GM12878 (cell line): ENCODE measurements around the gene GRK5.

Experiments used
- CEBPB ChIP-seq, 2 experiments: fragments of 150-350 bp in 1 of 2; IDR thresholded peaks; 2 replicates each; pipeline ENCODE4 v1.6.1; 2012 to 2014; ENCODE audit warnings: low read depth in 2 of 2, low read length in 2 of 2, borderline replicate concordance in 1 of 2, inconsistent platforms in 1 of 2
- CHD2 ChIP-seq: IDR thresholded peaks from 2 replicates; pipeline ENCODE4 v1.6.1; 2011; ENCODE audit warnings: low read depth, low read length, improper control_type of control experiment, borderline replicate concordance
- JUNB ChIP-seq: IDR thresholded peaks from 2 replicates; pipeline ENCODE4 v1.6.1; 2016; ENCODE audit warnings: antibody characterized with exemption, mild to moderate bottlenecking
- POLR2AphosphoS5 ChIP-seq: IDR thresholded peaks from 2 replicates; pipeline ENCODE4 v1.6.1; 2011; ENCODE audit warnings: mild to moderate bottlenecking, low read length, inconsistent platforms
- RCOR1 ChIP-seq: conservative IDR thresholded peaks from 2 replicates; pipeline ENCODE4 v1.6.1; 2012; ENCODE audit warnings: low read depth, low read length, improper control_type of control experiment
- TF ChIP-seq, protein P1 (sequence below): IDR thresholded peaks from 2 replicates; pipeline ENCODE4 v1.6.1; 2012; ENCODE audit warnings: low read depth, low read length, improper control_type of control experiment
- TF ChIP-seq, protein P2 (sequence below), 3 experiments: IDR thresholded peaks in 2 of 3; conservative IDR thresholded peaks in 1 of 3; 2 replicates each; pipeline ENCODE4 v1.5.1; 2011; ENCODE audit warnings: low read depth in 3 of 3, low read length in 3 of 3, mild to moderate bottlenecking in 3 of 3, control low read depth in 2 of 3, moderate library complexity in 2 of 3, inconsistent platforms in 1 of 3, mixed read lengths in 1 of 3; ENCODE audit not compliant: control insufficient read depth in 2 of 3, insufficient read depth in 1 of 3; ENCODE audit errors: extremely low read depth in 1 of 3

DNA sequence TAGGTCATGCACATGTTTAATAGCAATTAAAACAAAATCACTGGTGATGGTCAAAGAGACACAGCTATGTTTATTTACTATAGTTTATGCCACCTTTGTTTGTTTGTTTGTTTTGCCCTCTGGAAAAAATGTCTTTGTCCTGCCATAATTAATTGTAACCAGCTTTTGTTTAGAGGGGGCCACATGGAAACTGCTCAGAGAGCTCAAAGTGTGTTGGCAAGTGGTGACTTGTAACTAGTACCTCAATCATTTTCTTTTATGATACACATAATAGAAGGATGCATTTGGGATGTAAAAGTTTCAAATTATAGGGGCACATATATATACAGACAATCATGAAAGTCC is 40.2 kb downstream of the GRK5 start:
- TF ChIP-seq, protein P1, sequence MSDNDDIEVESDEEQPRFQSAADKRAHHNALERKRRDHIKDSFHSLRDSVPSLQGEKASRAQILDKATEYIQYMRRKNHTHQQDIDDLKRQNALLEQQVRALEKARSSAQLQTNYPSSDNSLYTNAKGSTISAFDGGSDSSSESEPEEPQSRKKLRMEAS: no peak
- TF ChIP-seq CEBPB (IDR thresholded peaks at IDR 0.05; ENCODE audit: borderline replicate concordance in 1 of 2, low read depth in 2 of 2, low read length in 2 of 2) (no peak), CHD2 (no peak), JUNB (no peak), POLR2AphosphoS5 (no peak), RCOR1 (no peak)
- TF ChIP-seq, protein P2, sequence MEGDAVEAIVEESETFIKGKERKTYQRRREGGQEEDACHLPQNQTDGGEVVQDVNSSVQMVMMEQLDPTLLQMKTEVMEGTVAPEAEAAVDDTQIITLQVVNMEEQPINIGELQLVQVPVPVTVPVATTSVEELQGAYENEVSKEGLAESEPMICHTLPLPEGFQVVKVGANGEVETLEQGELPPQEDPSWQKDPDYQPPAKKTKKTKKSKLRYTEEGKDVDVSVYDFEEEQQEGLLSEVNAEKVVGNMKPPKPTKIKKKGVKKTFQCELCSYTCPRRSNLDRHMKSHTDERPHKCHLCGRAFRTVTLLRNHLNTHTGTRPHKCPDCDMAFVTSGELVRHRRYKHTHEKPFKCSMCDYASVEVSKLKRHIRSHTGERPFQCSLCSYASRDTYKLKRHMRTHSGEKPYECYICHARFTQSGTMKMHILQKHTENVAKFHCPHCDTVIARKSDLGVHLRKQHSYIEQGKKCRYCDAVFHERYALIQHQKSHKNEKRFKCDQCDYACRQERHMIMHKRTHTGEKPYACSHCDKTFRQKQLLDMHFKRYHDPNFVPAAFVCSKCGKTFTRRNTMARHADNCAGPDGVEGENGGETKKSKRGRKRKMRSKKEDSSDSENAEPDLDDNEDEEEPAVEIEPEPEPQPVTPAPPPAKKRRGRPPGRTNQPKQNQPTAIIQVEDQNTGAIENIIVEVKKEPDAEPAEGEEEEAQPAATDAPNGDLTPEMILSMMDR (IDR thresholded peaks at IDR 0.05 in 2 of 3, conservative IDR thresholded peaks at IDR 0.05 in 1 of 3; ENCODE audit: control insufficient read depth in 2 of 3, extremely low read depth in 1 of 3, insufficient read depth in 1 of 3, low read depth in 3 of 3, low read length in 3 of 3): no peak
